K562 (cell line): ENCODE data around the gene CAMK2D. TPM values are rescaled to one million over a fixed set of nuclear protein-coding genes. Genes with fewer than 3 reads are reported as not detected.

ENCODE experiments used
- ATAC-seq: fragments of 200-7000 bp; cut with Tn5 transposase; 3 replicates; pipeline ENCODE4 v1.9.1; 2020; ENCODE audit warnings: moderate library complexity
- BruUV-seq: library from RNA; stranded (reverse); fragments of 400-500 nt; replicated peaks from 2 replicates; lab custom pipeline; 2021; lab: Mats Ljungman, UMichigan
- CTCF ChIA-PET: fragments of 300-600 bp; formaldehyde crosslinking; extraction: SDS; loops from one replicate; lab custom pipeline; 2021; ENCODE audit warnings: low intra/inter-chr PET ratio; lab: Yijun Ruan, JAX
- POLR2A ChIA-PET: fragments of 300-600, 350-650 bp; sonication (Branson Sonifier 250); formaldehyde crosslinking; extraction: SDS; loops from one replicate; lab custom pipeline; 2021; ENCODE audit warnings: antibody characterized with exemption, inconsistent platforms; lab: Yijun Ruan, JAX
- DNase-seq, 4 experiments: peaks; one replicate each; pipeline versions ENCODE4 v3.0.0 to v3.0.0-alpha.2; 2011 to 2018; ENCODE audit warnings: low spot score in 3 of 4, mixed read lengths in 3 of 4; ENCODE audit errors: extremely low read depth in 1 of 4
- FAIRE-seq: peaks from 2 replicates; lab custom pipeline; 2011; peaks lifted over from hg19 to GRCh38; lab: Jason Lieb, UNC
- H2AFZ ChIP-seq: 2 replicates; pipeline ENCODE4 v1.6.0; 2011; ENCODE audit warnings: low read depth, low read length, control low read depth, inconsistent platforms
- H3K27ac ChIP-seq: fragments of 200-600 bp; 3 replicates; pipeline ENCODE4 v1.8.0; 2011; ENCODE audit warnings: low read depth, mild to moderate bottlenecking, control low read depth, inconsistent platforms, low read length, moderate library complexity, mixed read lengths; ENCODE audit errors: extremely low read depth
- H3K27me3 ChIP-seq, 2 experiments: fragments of 300-600 bp in 1 of 2; 2 replicates in 1 of 2; 3 replicates in 1 of 2; pipeline versions ENCODE4 v1.6.0 to v1.8.0; 2011; ENCODE audit warnings: inconsistent platforms in 2 of 2, low read length in 2 of 2, mild to moderate bottlenecking in 1 of 2, mixed read lengths in 1 of 2, moderate library complexity in 1 of 2; ENCODE audit not compliant: control insufficient read depth in 2 of 2, insufficient read depth in 2 of 2
- H3K36me3 ChIP-seq: fragments of 300-600 bp; 3 replicates; pipeline ENCODE4 v1.8.0; 2011; ENCODE audit warnings: mild to moderate bottlenecking, low read length, inconsistent platforms; ENCODE audit not compliant: control insufficient read depth, insufficient read depth
- H3K4me1 ChIP-seq, 2 experiments: fragments of 200-600 bp in 1 of 2; replicated peaks in 1 of 2; 2 replicates in 1 of 2; 3 replicates in 1 of 2; pipeline versions ENCODE4 v1.5.1 to v1.8.0; 2011; ENCODE audit warnings: inconsistent platforms in 2 of 2, low read length in 2 of 2, mild to moderate bottlenecking in 1 of 2, mixed read lengths in 1 of 2, moderate library complexity in 1 of 2; ENCODE audit not compliant: control insufficient read depth in 2 of 2, insufficient read depth in 2 of 2
- H3K4me2 ChIP-seq: 2 replicates; pipeline ENCODE4 v1.6.1; 2011; ENCODE audit warnings: low read length, control low read depth, inconsistent platforms, mixed read lengths; ENCODE audit not compliant: insufficient read depth
- H3K4me3 ChIP-seq: fragments of 200-600 bp; sonication (generic), shearing (Covaris generic); 2 replicates; pipeline ENCODE4 v1.5.1; 2016; ENCODE audit warnings: control low read depth, inconsistent platforms
- H3K79me2 ChIP-seq: fragments of 200-600 bp; 3 replicates; pipeline ENCODE4 v1.8.0; 2011; ENCODE audit warnings: low read length, inconsistent platforms; ENCODE audit not compliant: control insufficient read depth, insufficient read depth
- H3K9ac ChIP-seq, 2 experiments: 2 replicates each; pipeline versions ENCODE4 v1.6.0 to v1.6.1; 2011; ENCODE audit warnings: low read depth in 2 of 2, low read length in 2 of 2, control low read depth in 1 of 2, inconsistent platforms in 1 of 2, mild to moderate bottlenecking in 1 of 2, mixed read lengths in 1 of 2; ENCODE audit not compliant: insufficient read depth in 1 of 2
- H3K9me1 ChIP-seq: one replicate; pipeline ENCODE4 v1.6.0; 2011; ENCODE audit warnings: inconsistent platforms, mild to moderate bottlenecking, low read length, moderate library complexity; ENCODE audit not compliant: control insufficient read depth, insufficient read depth
- H3K9me3 ChIP-seq: replicated peaks from 2 replicates; pipeline ENCODE4 v1.5.1; 2011; ENCODE audit warnings: low read depth, low read length, inconsistent platforms; ENCODE audit not compliant: control insufficient read depth, insufficient read depth
- H4K20me1 ChIP-seq: replicated peaks from 2 replicates; pipeline ENCODE4 v1.6.1; 2011; ENCODE audit warnings: low read length, inconsistent platforms, mixed read lengths; ENCODE audit not compliant: control insufficient read depth, insufficient read depth
- ADNP ChIP-seq: fragments of 200-800 bp; sonication (Bioruptor generic); IDR thresholded peaks from 2 replicates; pipeline ENCODE4 v1.6.1; 2016; ENCODE audit warnings: missing genetic modification characterization, missing compliant biosample characterization
- DIDO1 ChIP-seq: fragments of 450-650 bp; IDR thresholded peaks from 2 replicates; pipeline ENCODE4 v1.6.1; 2016; ENCODE audit warnings: low read depth, missing biosample characterization, missing genetic modification characterization
- IRF2 ChIP-seq: sonication (generic); formaldehyde crosslinking; IDR thresholded peaks from 2 replicates; pipeline ENCODE4 v1.8.1; 2022; ENCODE audit warnings: mild to moderate bottlenecking, missing genetic modification reagents
- NFYB ChIP-seq: IDR thresholded peaks from 2 replicates; pipeline ENCODE4 v1.6.1; 2011; ENCODE audit warnings: mild to moderate bottlenecking, moderate library complexity; ENCODE audit not compliant: insufficient read length; ENCODE audit errors: extremely low read depth
- ZNF263 ChIP-seq: sonication (generic); formaldehyde crosslinking; IDR thresholded peaks from 2 replicates; pipeline ENCODE4 v1.8.0; 2022; ENCODE audit warnings: mild to moderate bottlenecking, missing genetic modification reagents, borderline replicate concordance
- WGBS: fragments of 100-300 bp; shearing (Covaris generic); methylation state at CpG from one replicate; pipeline ENCODE4 v1.1.6; 2016; ENCODE audit warnings: low coverage, mixed read lengths; ENCODE audit not compliant: insufficient coverage; ENCODE audit errors: missing lambda C conversion rate; 5-methylcytosine and 5-hydroxymethylcytosine counted together
- in situ Hi-C: fragments of 300-500 bp; cut with MboI; formaldehyde crosslinking; loops from 4 replicates; pipeline ENCODE4 v1.15.0; 2018; ENCODE audit warnings: inconsistent platforms, mixed read lengths
- intact Hi-C: fragments of 100-400 bp; cut with micrococcal nuclease; formaldehyde crosslinking; loops from 2 replicates; pipeline ENCODE4 v1.14.2; 2022
- polyA plus RNA-seq, 8 experiments: library from polyadenylated mRNA; depleted of rRNA in 4 of 8; stranded (reverse) in 5 of 8; unstranded in 3 of 8; fragments of >200 nt; fragmentation: Nextera tagmentation in 2 of 8; fragmentation: Illumina TruSeq in 1 of 8; extraction: Ambion mirVana in 2 of 8; extraction: Trizol in 1 of 8; gene quantifications; 2 replicates each; pipeline versions ENCODE4 v1.2.1 to v1.2.3, GENCODE V29; 2011 to 2014; ENCODE audit warnings: inconsistent platforms in 1 of 8, missing spikeins in 1 of 8
- total RNA-seq, 7 experiments: library from RNA; depleted of rRNA in 6 of 7; stranded (reverse); fragments of >200 nt in 6 of 7; fragmentation: Illumina TruSeq in 2 of 7; extraction: Trizol in 2 of 7; gene quantifications; 2 replicates each; pipeline versions ENCODE4 v1.2.1 to v1.2.3, GENCODE V29; 2011 to 2021; ENCODE audit warnings: low replicate concordance in 1 of 7
- TF ChIP-seq, protein P1 (sequence below): fragments of 250-450 bp; sonication (Bioruptor Pico); IDR thresholded peaks from 2 replicates; pipeline ENCODE4 v1.4.0; 2020
- TF ChIP-seq, protein P2 (sequence below): sonication (generic); formaldehyde crosslinking; IDR thresholded peaks from 2 replicates; pipeline ENCODE4 v1.8.0; 2023; ENCODE audit warnings: mild to moderate bottlenecking, missing genetic modification reagents
- TF ChIP-seq, protein P3 (sequence below): sonication (generic); formaldehyde crosslinking; IDR thresholded peaks from 2 replicates; pipeline ENCODE4 v1.8.0; 2022; ENCODE audit warnings: mild to moderate bottlenecking, missing genetic modification reagents, borderline replicate concordance

Gene CAMK2D
- total and polyA plus RNA-seq, 9 of the 15 experiments (the other 6 are each of a cell fraction or from before 2014, with no cell fraction given): 0.01 to 0.33 (median 0.04) TPM; not detected in 2

DNA sequence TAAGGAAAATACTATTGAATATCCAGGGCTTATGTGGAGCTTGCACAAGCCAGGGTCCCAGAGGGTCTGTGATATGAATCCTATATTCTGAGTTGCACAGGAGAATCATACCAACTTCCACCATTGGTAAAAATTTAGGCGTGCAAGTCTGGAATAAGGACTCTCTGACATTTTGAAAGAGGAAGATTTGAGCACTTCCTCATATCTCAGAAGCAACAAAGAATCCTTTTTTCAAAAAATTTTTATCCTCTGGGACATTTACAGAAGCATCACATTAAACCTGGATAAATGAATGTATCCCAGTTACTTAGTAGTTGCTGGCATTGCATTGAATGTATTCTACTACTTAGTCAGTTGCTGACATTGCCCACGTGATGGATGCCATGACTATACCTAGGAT lies 24.2 kb upstream of the CAMK2D start:
- no peaks in the 10 kb centered on the region for H3K27me3 ChIP-seq
- no peaks in the 10 kb centered on the region for H3K79me2 ChIP-seq
- H3K9ac ChIP-seq: no peak overlapping the region
- BruUV-seq: no TSS peak
- no peaks in the 10 kb centered on the region for H3K36me3 ChIP-seq
- no peak overlapping the region for H2AFZ ChIP-seq
- H3K4me1 ChIP-seq: no peaks in the 10 kb centered on the region
- TF ChIP-seq DIDO1 (tag): no peak
- TF ChIP-seq, protein P1, sequence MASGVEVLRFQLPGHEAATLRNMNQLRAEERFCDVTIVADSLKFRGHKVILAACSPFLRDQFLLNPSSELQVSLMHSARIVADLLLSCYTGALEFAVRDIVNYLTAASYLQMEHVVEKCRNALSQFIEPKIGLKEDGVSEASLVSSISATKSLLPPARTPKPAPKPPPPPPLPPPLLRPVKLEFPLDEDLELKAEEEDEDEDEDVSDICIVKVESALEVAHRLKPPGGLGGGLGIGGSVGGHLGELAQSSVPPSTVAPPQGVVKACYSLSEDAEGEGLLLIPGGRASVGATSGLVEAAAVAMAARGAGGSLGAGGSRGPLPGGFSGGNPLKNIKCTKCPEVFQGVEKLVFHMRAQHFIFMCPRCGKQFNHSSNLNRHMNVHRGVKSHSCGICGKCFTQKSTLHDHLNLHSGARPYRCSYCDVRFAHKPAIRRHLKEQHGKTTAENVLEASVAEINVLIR (CRISPR knock-in tag): no peak
- no peak for TF ChIP-seq IRF2 (CRISPR knock-in tag)
- TF ChIP-seq, protein P2, sequence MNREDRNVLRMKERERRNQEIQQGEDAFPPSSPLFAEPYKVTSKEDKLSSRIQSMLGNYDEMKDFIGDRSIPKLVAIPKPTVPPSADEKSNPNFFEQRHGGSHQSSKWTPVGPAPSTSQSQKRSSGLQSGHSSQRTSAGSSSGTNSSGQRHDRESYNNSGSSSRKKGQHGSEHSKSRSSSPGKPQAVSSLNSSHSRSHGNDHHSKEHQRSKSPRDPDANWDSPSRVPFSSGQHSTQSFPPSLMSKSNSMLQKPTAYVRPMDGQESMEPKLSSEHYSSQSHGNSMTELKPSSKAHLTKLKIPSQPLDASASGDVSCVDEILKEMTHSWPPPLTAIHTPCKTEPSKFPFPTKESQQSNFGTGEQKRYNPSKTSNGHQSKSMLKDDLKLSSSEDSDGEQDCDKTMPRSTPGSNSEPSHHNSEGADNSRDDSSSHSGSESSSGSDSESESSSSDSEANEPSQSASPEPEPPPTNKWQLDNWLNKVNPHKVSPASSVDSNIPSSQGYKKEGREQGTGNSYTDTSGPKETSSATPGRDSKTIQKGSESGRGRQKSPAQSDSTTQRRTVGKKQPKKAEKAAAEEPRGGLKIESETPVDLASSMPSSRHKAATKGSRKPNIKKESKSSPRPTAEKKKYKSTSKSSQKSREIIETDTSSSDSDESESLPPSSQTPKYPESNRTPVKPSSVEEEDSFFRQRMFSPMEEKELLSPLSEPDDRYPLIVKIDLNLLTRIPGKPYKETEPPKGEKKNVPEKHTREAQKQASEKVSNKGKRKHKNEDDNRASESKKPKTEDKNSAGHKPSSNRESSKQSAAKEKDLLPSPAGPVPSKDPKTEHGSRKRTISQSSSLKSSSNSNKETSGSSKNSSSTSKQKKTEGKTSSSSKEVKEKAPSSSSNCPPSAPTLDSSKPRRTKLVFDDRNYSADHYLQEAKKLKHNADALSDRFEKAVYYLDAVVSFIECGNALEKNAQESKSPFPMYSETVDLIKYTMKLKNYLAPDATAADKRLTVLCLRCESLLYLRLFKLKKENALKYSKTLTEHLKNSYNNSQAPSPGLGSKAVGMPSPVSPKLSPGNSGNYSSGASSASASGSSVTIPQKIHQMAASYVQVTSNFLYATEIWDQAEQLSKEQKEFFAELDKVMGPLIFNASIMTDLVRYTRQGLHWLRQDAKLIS (CRISPR knock-in tag): no peak
- TF ChIP-seq, protein P3, sequence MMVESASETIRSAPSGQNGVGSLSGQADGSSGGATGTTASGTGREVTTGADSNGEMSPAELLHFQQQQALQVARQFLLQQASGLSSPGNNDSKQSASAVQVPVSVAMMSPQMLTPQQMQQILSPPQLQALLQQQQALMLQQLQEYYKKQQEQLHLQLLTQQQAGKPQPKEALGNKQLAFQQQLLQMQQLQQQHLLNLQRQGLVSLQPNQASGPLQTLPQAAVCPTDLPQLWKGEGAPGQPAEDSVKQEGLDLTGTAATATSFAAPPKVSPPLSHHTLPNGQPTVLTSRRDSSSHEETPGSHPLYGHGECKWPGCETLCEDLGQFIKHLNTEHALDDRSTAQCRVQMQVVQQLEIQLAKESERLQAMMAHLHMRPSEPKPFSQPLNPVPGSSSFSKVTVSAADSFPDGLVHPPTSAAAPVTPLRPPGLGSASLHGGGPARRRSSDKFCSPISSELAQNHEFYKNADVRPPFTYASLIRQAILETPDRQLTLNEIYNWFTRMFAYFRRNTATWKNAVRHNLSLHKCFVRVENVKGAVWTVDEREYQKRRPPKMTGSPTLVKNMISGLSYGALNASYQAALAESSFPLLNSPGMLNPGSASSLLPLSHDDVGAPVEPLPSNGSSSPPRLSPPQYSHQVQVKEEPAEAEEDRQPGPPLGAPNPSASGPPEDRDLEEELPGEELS (CRISPR knock-in tag): no peak
- TF ChIP-seq ADNP: no peak
- TF ChIP-seq ZNF263 (CRISPR knock-in tag): no peak
- no peak for TF ChIP-seq NFYB
- H3K27ac ChIP-seq: no peak overlapping the region
- ChIA-PET CTCF (no interaction called here), POLR2A (no interaction called here)
- no peaks in the 10 kb centered on the region for H3K9me1 ChIP-seq
- no peaks in the 10 kb centered on the region for H4K20me1 ChIP-seq
- in situ Hi-C loops (no loop called here), intact Hi-C loops (no loop called here)
- ATAC-seq (no peak), FAIRE-seq (no peak), DNase-seq (no peak)
- H3K4me2 ChIP-seq: no peak overlapping the region
- H3K4me3 ChIP-seq: no peak overlapping the region
- no peaks in the 10 kb centered on the region for H3K9me3 ChIP-seq
- 0% methylated on average over 2 of the region's 2 CpGs for WGBS
